HG02840 (cell line): ENCODE results near the gene HLCS.
"Not testable (repeated sequence)": the region's sequence is repeated elsewhere in the genome, so short reads cannot be mapped to it uniquely, and the experiment has no call there.

Source experiments
- ATAC-seq: cut with Tn5 transposase; IDR thresholded peaks from one replicate; pipeline ENCODE4 v1.9.1; 2021; ENCODE audit warnings: mild to moderate bottlenecking, moderate library complexity, moderate number of reproducible peaks; ENCODE audit not compliant: unreplicated experiment, low FRiP score

Gene HLCS

DNA sequence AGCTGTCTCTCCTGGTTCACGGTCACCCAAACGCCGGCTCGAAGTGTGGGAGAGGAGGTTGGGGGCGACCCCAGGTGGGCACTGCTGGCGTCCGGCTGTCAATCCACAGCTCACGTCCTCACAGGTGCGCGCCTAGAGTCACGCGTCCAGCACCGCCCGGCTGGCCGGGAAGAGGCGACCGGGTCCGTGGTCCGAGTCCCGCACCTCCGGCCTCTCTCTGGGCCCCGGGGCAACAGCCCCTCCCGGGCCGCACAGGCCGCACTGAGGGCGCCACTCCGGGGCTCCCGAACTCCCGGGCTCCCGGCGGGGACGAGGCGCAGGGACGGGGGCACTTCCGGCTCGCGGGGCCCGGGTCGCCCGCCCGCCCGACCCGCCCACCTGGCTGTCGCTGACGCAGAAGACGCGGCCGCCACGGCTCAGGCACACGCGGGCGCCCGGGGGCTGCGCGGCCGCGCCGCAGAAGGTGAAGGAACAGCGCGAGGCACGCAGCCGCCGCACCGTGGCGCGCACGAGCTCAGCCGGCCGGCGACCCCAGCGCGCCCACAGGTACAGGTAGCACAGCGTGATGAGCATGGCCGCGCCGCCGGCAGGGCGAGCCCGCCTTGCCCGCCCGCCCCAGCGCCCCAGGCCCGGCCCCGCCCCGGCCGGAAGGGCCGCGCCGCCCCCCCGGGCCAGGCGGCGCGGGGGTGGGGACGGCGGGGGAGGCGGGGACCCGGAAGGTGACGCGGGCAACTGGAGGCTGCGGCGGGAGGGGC lies at the start of gene HLCS:
Gene HLCS, minus strand, starts transcription at position 604 of the 755 bp plus-strand sequence. Its CDS starts 31 bp downstream, at position 573.
- peak; percentile 73 for ATAC-seq

DNA sequence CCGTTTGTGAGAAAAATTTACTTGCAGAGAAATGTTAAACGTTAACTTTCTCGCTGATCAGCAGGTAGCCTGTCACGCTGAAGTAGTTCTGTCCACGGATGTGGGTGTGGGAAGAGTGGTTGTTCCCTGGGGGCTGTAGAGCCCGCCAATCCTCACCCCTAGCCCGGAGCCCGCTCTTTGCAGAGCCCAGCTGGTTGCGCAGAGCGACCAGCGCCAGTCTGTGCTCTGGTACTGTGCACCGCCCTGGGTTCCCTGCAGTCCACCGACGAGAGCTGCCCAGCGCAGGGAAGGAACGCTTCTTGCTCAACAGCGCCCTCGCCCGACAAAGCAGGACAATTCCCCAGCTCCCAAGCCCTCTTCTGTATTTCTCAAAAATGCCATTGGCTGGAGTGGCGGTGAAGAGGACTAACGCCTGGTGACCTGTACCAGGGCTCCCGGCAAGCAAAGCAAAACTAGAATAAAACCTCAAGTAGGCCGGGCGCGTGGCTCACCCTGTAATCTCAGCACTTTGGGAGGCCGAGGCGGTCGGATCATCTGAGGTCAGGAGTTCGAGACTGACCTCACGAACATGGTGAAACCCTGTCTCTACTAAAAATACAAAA lies 43.4 kb upstream of the HLCS start:
- ATAC-seq = peak; percentile 80

DNA sequence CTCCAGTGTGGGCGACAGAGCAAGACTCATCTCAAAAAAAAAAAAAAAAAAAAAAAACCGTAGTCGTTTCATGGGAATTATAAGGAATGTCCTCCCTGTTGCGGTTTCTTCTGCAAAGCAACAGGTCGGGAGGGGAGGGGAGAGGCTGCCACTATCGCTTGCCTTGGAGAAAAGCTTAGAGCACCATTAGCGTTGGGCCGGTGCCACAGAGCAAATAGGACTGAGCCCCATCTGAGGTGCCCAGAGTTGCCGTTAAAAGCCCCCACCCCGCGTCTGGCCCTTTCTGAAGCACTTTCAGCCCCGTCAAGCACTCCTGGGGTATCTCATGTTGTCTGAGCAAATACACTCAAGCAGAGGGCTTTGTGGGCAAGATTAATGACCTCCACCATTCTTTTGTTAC lies 42.3 kb upstream of the HLCS start:
- no peak for ATAC-seq

GRCh38 chr21:37006486-37007291 lies 40.2 kb upstream of the HLCS start, which contains the start of gene RIPPLY3:
TSS of gene RIPPLY3 (plus strand) at chr21:37006702. CDS start at chr21:37006773, 71 bp downstream.
- no peak for ATAC-seq

DNA sequence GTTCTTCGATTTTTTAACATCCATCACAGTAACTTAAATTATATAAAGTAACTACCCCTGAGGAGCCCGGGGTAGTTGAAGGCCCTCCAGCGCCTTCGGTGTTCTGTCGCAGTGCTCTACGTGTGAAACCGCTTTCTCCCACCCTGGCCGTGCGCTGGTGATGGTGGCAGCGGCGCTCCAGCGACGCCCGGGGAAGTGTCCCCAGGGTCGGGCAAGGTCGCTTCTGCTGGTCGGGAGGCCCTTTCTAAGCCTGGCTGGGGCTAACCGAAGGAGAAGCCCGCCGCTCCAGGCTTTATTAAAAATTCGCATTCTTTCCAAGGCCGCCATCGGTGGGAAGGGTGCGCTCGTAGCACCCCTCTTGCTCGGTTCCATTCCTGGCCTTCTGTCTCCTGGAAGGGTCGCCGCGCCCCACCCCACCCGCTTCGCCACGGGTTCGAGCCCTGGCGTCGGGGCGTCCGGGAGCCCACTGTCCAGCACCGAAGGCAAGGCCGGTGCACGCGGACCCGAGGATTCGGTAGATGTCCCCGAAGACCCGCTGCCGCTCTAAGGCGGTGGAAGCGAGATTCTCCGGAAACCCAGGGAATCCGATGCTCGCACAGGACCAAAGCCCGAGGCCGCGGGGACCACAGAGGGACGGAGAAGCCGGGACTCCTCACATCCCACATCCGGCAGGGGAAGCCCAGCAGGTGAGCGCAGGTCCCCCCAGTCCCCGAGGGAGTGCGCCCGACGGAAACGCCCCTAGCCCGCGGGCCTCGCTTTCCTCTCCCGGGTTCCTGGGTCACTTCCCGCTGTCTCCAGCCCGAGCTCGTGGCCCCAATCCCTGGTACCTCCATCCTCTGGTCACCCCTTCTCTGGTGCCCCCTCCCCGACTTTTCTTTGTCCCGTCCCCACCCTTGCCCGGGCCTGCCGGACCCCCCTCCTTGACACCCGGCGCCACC lies 39.3 kb upstream of the HLCS start:
- no peak for ATAC-seq

- not testable (repeated sequence) for ATAC-seq
These were observed 37.4 kb upstream of the HLCS start for GRCh38 chr21:37003917-37004316.

- not testable (repeated sequence) for ATAC-seq
These were observed 36.4 kb upstream of the HLCS start for GRCh38 chr21:37002851-37003250.

GRCh38 chr21:37001441-37001840 lies 35.0 kb upstream of the HLCS start:
- no peak for ATAC-seq

DNA sequence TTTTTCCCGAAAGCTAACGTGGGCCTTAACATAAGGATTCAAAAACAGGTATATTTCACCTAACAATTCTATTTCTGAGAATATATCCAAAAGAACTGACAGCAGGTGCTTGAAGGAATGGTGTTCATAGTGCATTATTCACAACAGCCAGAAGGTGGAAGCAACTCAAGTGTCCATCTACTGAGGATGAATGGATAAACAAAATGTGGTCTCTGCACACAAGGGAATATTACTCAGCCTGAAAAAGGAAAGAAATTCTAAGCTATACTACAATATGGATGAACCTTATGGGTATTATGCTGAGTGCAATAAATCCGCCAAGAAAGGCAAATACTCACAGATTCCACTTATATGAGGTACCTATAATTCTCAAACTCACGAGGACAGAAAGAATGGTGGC lies 33.9 kb upstream of the HLCS start:
- ATAC-seq = no peak

- no peak for ATAC-seq
These were observed 32.8 kb upstream of the HLCS start for GRCh38 chr21:36999131-36999898.

DNA sequence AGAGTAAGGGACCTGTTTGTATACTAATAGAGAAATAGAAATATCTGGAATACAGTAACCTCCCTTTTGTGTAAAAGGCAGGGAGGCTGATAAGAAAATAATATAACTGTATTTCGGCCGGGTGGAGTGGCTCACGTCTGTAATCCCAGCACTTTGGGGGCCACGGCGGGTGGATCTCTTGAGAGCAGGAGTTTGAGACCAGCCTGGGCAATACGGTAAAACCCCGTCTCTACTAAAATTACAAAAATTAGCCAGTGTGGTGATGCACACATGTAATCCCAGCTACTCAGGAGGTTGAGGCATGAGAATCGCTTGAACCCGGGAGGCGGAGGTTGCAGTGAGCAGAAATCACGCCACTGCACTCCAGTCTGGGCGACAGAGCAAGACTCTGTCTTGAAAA lies 28.8 kb upstream of the HLCS start:
- not testable (repeated sequence) for ATAC-seq

DNA sequence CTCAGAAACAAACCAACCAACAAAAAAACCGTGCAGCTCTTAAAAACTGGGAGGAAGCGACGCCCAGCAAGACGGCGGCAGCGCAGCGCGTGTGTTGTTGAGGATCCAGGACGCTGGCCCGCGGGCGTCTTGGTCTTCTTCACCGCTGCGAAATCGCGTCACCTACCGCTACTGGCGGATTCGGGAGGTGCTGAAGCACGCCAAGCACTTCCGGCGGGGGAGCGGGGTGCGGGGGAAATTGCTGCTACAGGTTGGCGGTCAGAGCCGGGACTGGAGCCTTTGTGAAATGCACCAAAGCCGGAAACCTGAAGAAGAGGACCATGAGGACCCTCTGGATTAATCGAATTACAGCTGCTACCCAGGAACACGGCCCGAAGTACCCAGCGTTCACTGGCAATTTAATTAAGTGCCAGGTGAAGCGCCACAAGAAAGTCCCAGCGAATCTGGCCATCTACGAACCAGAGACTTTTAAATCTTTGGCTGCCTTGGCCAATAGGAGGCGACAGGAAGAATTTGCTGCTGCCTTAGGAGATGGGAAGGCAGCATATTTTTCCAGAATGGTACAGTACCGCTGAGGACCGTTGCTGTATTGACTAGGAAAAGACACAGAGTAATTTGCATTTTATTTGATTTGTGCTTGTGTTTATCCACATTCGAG lies 28.2 kb upstream of the HLCS start:
- no peak for ATAC-seq

- no peak for ATAC-seq
These were observed 26.2 kb upstream of the HLCS start for GRCh38 chr21:36992671-36993070.

DNA sequence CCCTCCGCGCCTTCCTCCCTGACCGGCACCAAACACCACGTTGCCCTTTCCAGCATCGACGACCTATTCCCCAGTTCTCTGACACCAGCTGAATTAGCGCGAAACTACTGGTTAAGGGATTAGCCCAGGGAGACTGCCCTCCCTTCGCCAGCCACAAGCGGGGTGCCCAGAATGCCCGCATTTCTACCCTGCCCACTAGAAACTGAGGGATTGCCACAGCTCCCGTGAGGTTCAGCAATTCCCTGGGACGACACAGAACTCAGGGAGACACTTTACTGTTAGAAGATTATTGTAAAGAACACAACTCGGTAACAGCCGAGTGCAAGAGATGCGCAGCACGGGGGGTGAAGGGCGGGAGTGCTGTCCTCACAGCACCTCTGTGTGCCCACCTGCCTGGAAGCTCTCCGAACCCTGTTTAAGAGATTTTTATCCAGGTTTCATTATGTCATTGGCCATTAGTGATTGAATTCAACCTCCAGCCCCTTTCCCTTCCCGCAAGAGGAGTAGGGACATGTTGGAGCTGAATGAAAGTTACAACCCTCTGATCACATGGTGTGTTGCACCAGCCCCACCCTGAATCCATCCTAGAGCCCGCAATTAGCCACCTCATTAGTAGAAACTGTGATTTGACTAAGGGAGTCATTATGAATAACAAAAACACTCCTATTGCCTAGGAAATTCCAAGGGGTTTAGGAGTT lies 24.2 kb upstream of the HLCS start:
- no peak for ATAC-seq

GRCh38 chr21:36989699-36990507 lies 23.4 kb upstream of the HLCS start:
- ATAC-seq = peak; percentile 88

- ATAC-seq = not testable (repeated sequence)
These were observed 22.8 kb upstream of the HLCS start for GRCh38 chr21:36989199-36989698.

GRCh38 chr21:36988536-36988935 lies 22.1 kb upstream of the HLCS start:
- no peak for ATAC-seq
